ENCODE data around the gene GPC5. TPM values are rescaled to one million over a fixed set of nuclear protein-coding genes. Genes with fewer than 3 reads are reported as not detected.

GPC5 gene
- total RNA-seq, 1 donor from 2014 or later, result 8.7 TPM

GRCh38 chr13:91648012-91648411 is 249.6 kb downstream of the GPC5 start:
- no peak overlapping the region for H3K27ac ChIP-seq
- no peaks in the 10 kb centered on the region for H3K9me3 ChIP-seq
- no peaks in the 10 kb centered on the region for H3K4me1 ChIP-seq
- TF ChIP-seq CTCF (IDR thresholded peaks at IDR 0.05), result no peak
- ATAC-seq (no peak), DNase-seq (no peak)
- H3K36me3 ChIP-seq, result no peaks in the 10 kb centered on the region
- no peaks in the 10 kb centered on the region for H3K27me3 ChIP-seq (ENCODE audit: low read depth)
- intact Hi-C loops (cut with DNase I), result no loop called here
- no peak overlapping the region for H3K4me3 ChIP-seq

GRCh38 chr13:91649456-91649855 is 251.0 kb downstream of the GPC5 start:
- TF ChIP-seq CTCF (IDR thresholded peaks at IDR 0.05), result no peak
- DNase-seq (no peak), ATAC-seq (no peak)
- Histone ChIP-seq H3K36me3 (no peaks in the 10 kb centered on the region), H3K4me1 (no peaks in the 10 kb centered on the region), H3K27me3 (ENCODE audit: low read depth) (no peaks in the 10 kb centered on the region), H3K27ac (no peak overlapping the region), H3K9me3 (no peaks in the 10 kb centered on the region), H3K4me3 (no peak overlapping the region)
- intact Hi-C loops (cut with DNase I), result no loop called here

- Histone ChIP-seq H3K36me3 (no peaks in the 10 kb centered on the region), H3K9me3 (no peaks in the 10 kb centered on the region), H3K27ac (no peak overlapping the region), H3K4me1 (no peaks in the 10 kb centered on the region), H3K27me3 (ENCODE audit: low read depth) (no peaks in the 10 kb centered on the region), H3K4me3 (no peak overlapping the region)
- no peak for DNase-seq
- TF ChIP-seq CTCF (IDR thresholded peaks at IDR 0.05), result no peak
- intact Hi-C loops (cut with DNase I), result no loop called here
- ATAC-seq, result no peak
Measured at GRCh38 chr13:91652404-91653301, 254.2 kb downstream of the GPC5 start.

DNA sequence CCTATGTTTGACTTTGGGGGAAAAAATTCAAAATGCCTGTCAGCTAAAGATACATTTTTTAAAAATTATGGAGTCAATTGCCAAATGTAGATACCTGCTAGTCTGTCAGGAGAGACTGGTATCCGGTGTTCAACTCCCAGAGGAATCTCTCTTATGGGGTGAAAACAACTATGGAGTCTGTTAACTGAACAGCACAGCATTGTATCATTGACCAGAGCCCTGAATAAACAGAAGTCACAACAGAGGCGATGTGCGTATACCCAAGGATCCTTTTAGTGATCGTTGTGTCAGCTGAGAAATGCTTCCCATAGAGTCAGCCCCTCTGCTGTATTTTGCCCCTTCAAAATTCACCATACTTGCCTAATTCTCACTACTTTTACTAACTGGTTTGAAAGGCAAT is 257.3 kb downstream of the GPC5 start:
- Histone ChIP-seq H3K27me3 (ENCODE audit: low read depth) (no peaks in the 10 kb centered on the region), H3K27ac (no peak overlapping the region), H3K4me3 (no peak overlapping the region), H3K4me1 (no peaks in the 10 kb centered on the region), H3K9me3 (no peaks in the 10 kb centered on the region), H3K36me3 (no peaks in the 10 kb centered on the region)
- no peak for ATAC-seq
- DNase-seq, result no peak
- intact Hi-C loops (cut with DNase I), result no loop called here
- TF ChIP-seq CTCF (IDR thresholded peaks at IDR 0.05), result no peak

GRCh38 chr13:91657283-91657682 is 258.9 kb downstream of the GPC5 start:
- Histone ChIP-seq H3K27me3 (ENCODE audit: low read depth) (no peaks in the 10 kb centered on the region), H3K9me3 (no peaks in the 10 kb centered on the region), H3K4me1 (no peaks in the 10 kb centered on the region), H3K27ac (no peak overlapping the region), H3K36me3 (no peaks in the 10 kb centered on the region), H3K4me3 (no peak overlapping the region)
- DNase-seq (no peak), ATAC-seq (no peak)
- intact Hi-C loops (cut with DNase I), result no loop called here
- TF ChIP-seq CTCF (IDR thresholded peaks at IDR 0.05), result no peak
